SIG-M5 (cell line): ENCODE data around the gene ENTPD2.

Experiments used
- DNase-seq: peaks from one replicate; lab custom pipeline; 2025; lab: John Stamatoyannopoulos, UW

Gene ENTPD2

GRCh38 chr9:137030006-137030405 lies 23.9 kb downstream of the ENTPD2 start:
- DNase-seq = no peak

- no peak for DNase-seq
These were observed 24.6 kb downstream of the ENTPD2 start for GRCh38 chr9:137029058-137029936.

- no peak for DNase-seq
These were observed 25.4 kb downstream of the ENTPD2 start for GRCh38 chr9:137028263-137029057.

GRCh38 chr9:137027369-137028262 lies 26.2 kb downstream of the ENTPD2 start, which contains the start of gene ABCA2:
TSS of gene ABCA2 (minus strand) at chr9:137028237. CDS start at chr9:137028140, 97 bp downstream.
- no peak for DNase-seq

- DNase-seq = no peak
These were observed 27.0 kb downstream of the ENTPD2 start for GRCh38 chr9:137026828-137027227.

GRCh38 chr9:137026384-137026783 lies 27.5 kb downstream of the ENTPD2 start:
- DNase-seq = no peak

GRCh38 chr9:137025517-137025966 lies 28.3 kb downstream of the ENTPD2 start:
- no peak for DNase-seq

GRCh38 chr9:137023583-137023991 lies 30.3 kb downstream of the ENTPD2 start:
- DNase-seq = no peak

- no peak for DNase-seq
These were observed 30.7 kb downstream of the ENTPD2 start for GRCh38 chr9:137023157-137023556.

GRCh38 chr9:137022662-137023008 lies 31.2 kb downstream of the ENTPD2 start:
- no peak for DNase-seq

- no peak for DNase-seq
These were observed 31.7 kb downstream of the ENTPD2 start for GRCh38 chr9:137021979-137022661.

GRCh38 chr9:137021568-137021978 lies 32.3 kb downstream of the ENTPD2 start:
- DNase-seq = no peak

- no peak for DNase-seq
These were observed 32.9 kb downstream of the ENTPD2 start for GRCh38 chr9:137020771-137021567.

- no peak for DNase-seq
These were observed 33.8 kb downstream of the ENTPD2 start for GRCh38 chr9:137019891-137020683.

GRCh38 chr9:137018761-137019559 lies 34.9 kb downstream of the ENTPD2 start:
- DNase-seq = no peak

GRCh38 chr9:137017791-137018497 lies 35.9 kb downstream of the ENTPD2 start:
- no peak for DNase-seq

GRCh38 chr9:137017071-137017470 lies 36.8 kb downstream of the ENTPD2 start:
- DNase-seq = no peak

- DNase-seq = no peak
These were observed 37.4 kb downstream of the ENTPD2 start for GRCh38 chr9:137016436-137016835.
